Esophagus muscularis mucosa (tissue), 3 donors: ENCODE results near the gene IZUMO4.

Experiments
- POLR2AphosphoS5 ChIP-seq, 2 donors: sonication (generic); formaldehyde crosslinking; IDR thresholded peaks; one replicate each; pipeline ENCODE4 v1.6.1; 2017; ENCODE audit warnings: antibody characterized with exemption in 2 of 2
- TF ChIP-seq, protein P1 (sequence below), 3 experiments: fragments of 200-600 bp in 2 of 3; fragments of 450-650 bp in 1 of 3; sonication (generic) in 2 of 3; IDR thresholded peaks; one replicate each; pipeline ENCODE4 v1.5.1; 2017 to 2019; ENCODE audit warnings: antibody characterized with exemption in 3 of 3, mild to moderate bottlenecking in 2 of 3, moderate library complexity in 1 of 3

DNA sequence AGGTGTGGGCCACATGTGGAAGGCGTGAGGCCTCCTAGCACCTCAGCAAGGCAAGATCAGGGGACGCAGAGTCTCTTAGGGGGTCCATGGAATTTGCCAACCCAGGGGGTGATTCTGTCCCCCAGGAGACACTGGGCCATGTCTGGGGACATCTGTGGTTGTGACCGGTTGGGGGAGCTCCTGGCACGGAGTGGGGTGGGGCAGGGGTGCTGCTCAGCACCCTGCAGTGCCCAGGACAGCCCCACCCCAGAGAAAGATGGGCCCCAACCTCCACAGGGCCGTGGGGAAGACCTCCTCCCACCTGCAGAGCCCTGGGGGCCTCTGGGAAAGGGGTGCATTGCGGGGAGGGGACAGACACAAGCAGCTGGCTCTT lies 49.7 kb upstream of the IZUMO4 start:
- TF ChIP-seq, protein P1, sequence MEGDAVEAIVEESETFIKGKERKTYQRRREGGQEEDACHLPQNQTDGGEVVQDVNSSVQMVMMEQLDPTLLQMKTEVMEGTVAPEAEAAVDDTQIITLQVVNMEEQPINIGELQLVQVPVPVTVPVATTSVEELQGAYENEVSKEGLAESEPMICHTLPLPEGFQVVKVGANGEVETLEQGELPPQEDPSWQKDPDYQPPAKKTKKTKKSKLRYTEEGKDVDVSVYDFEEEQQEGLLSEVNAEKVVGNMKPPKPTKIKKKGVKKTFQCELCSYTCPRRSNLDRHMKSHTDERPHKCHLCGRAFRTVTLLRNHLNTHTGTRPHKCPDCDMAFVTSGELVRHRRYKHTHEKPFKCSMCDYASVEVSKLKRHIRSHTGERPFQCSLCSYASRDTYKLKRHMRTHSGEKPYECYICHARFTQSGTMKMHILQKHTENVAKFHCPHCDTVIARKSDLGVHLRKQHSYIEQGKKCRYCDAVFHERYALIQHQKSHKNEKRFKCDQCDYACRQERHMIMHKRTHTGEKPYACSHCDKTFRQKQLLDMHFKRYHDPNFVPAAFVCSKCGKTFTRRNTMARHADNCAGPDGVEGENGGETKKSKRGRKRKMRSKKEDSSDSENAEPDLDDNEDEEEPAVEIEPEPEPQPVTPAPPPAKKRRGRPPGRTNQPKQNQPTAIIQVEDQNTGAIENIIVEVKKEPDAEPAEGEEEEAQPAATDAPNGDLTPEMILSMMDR (IDR thresholded peaks at IDR 0.05) = no peak
- TF ChIP-seq POLR2AphosphoS5 (IDR thresholded peaks at IDR 0.05) = no peak
